Heart right ventricle (tissue), 16 donors: Measurements from ENCODE around the gene DCANP1. TPM values are rescaled to one million over a fixed set of nuclear protein-coding genes. Genes with fewer than 3 reads are reported as not detected.
A peak's percentile ranks its signal among the peaks of the same experiment; 100 is the strongest.

Source experiments
- ATAC-seq, 8 donors: fragments of 200-7000 bp; cut with Tn5 transposase; one replicate each; pipeline ENCODE4 v1.9.1; 2020; ENCODE audit warnings: mild to moderate bottlenecking in 8 of 8, moderate library complexity in 8 of 8, moderate number of reproducible peaks in 1 of 8
- DNase-seq, 2 donors: peaks; one replicate each; pipeline ENCODE4 v3.0.0-alpha.2; 2020
- H3K27ac ChIP-seq, 10 donors: fragments of 200-600 bp; sonication (generic) in 2 of 10; one replicate each; pipeline versions ENCODE4 v1.5.0 to v1.8.0; 2020 to 2022; ENCODE audit warnings: mild to moderate bottlenecking in 3 of 10
- H3K27me3 ChIP-seq, 7 donors: fragments of 200-600 bp; one replicate each; pipeline ENCODE4 v1.8.0; 2021 to 2022; ENCODE audit warnings: mild to moderate bottlenecking in 2 of 7
- H3K36me3 ChIP-seq, 9 donors: fragments of 200-600 bp; sonication (generic) in 1 of 9; one replicate each; pipeline versions ENCODE4 v1.5.0 to v1.8.0; 2020 to 2022; ENCODE audit warnings: mild to moderate bottlenecking in 2 of 9
- H3K4me1 ChIP-seq, 9 donors: fragments of 200-600 bp; sonication (generic) in 1 of 9; one replicate each; pipeline versions ENCODE4 v1.5.0 to v1.8.0; 2020 to 2022; ENCODE audit warnings: mild to moderate bottlenecking in 4 of 9
- H3K4me3 ChIP-seq, 10 donors: fragments of 200-600 bp; sonication (generic) in 2 of 10; one replicate each; pipeline versions ENCODE4 v1.5.0 to v1.8.0; 2020 to 2022; ENCODE audit warnings: mild to moderate bottlenecking in 7 of 10, moderate library complexity in 2 of 10
- H3K9me3 ChIP-seq, 11 donors: fragments of 200-600 bp in 10 of 11; sonication (generic) in 2 of 11; one replicate each; pipeline versions ENCODE4 v1.5.0 to v1.8.0; 2013 to 2022; ENCODE audit warnings: mild to moderate bottlenecking in 2 of 11, control low read depth in 1 of 11, moderate library complexity in 1 of 11
- WGBS, 2 donors: extraction: QIAGEN DNeasy Blood & Tissue Kit; methylation state at CpG; one replicate each; pipeline ENCODE4 v1.1.7; 2013; ENCODE audit warnings: inconsistent platforms in 1 of 2; 5-methylcytosine and 5-hydroxymethylcytosine counted together
- intact Hi-C, 10 donors: fragments of 100-400 bp; cut with DNase I; formaldehyde crosslinking; loops; one replicate each; pipeline versions ENCODE4 v1.11.1 to v1.14.2; 2022
- polyA plus RNA-seq, 2 donors: library from polyadenylated mRNA; stranded (reverse); fragments of 200-250 nt; gene quantifications; one replicate each; pipeline ENCODE4 v1.2.3, GENCODE V29; 2013
- total RNA-seq, 10 donors: library from RNA; stranded (reverse); fragmentation: NEBNext Ultra II Directional in 3 of 10; extraction: Animal tissue kit (Norgen Biotek cat#: 25700) in 3 of 10; gene quantifications; one replicate each; pipeline versions ENCODE4 v1.2.1 to v1.2.4, GENCODE V29; 2021 to 2023
- TF ChIP-seq, protein P1 (sequence below), 9 donors: fragments of 200-600 bp; sonication (generic) in 2 of 9; IDR thresholded peaks; one replicate each; pipeline versions ENCODE4 v1.5.0 to v1.8.0; 2021 to 2022; ENCODE audit warnings: antibody characterized with exemption in 9 of 9, mild to moderate bottlenecking in 5 of 9, moderate library complexity in 1 of 9
- donor health status: Arrhythmogenic right ventricular cardiomyopathy.
- donor health status: ischemic (EF 13 %, LVEDD 7.1; RV severe dilation, severe dysfunction).
- donor health status: healthy with polysubstance abuse.
- donor health status: DM: no; HTN: yes; CAD: no.
- donor health status: DM: no; HTN: no; CAD: no.
- donor health status: ischemic (EF 25% LVEDD 6.9; RV normal size, moderate dysfunction).
- donor health status: ischemic (EF 25% LVEDD 5.7; RV mildly dilated, moderate dysfunction).
- donor health status: healthy.
- donor health status: DM: yes; HTN: yes; CAD: no.
- donor health status: Ischemic cardiomyopathy.
- donor health status: ischemic (EF 35%, LVEDD 5.7; RV mildly dilated, moderate dysfunction).
- donor health status: nonischemic (EF 11% LVEDD 7.7; RV severe dilation, severe dysfunction).
- donor health status: DM: yes; HTN: yes; CAD: no.
- donor health status: PGD.
- donor health status: ischemic (EF 29% LVEDD 5.4; RV normal size, mild dysfunction).
- donor health status: nonischemic (EF 23%, LVEDD 6.1; RV moderate dilation, normal function).

The DCANP1 gene
- total and polyA plus RNA-seq, 12 donors = not detected

DNA sequence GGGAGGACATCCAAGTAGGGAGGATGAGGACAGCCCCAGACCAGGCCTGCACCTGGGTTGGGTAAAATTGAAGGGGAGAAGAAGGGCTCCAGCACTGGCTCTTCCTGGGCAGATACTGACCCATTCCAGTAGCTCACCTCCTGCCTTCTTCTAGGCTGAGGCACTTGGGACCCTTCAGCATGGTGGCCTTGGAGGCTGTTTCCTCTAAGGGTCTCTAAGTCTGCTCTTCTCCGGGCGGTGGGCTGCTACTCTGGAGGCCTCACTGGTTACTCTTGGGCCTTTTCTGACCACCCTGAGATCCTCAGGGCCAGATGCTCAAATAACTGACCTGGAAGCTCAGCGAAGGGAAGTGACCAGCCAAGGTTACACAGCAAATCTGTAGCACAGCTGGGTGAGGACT is 7.8 kb upstream of the DCANP1 start:
- 73 to 95% methylated on average over 3 of the region's 3 CpGs for WGBS, 2 donors
- DNase-seq (no peak), ATAC-seq (no peak)
- intact Hi-C loops = no loop called here
- H3K27me3 ChIP-seq = peaks cover 0 to 35% (median 11%) of the 10 kb centered on the region in 7 donors
- H3K4me3 ChIP-seq = no peak overlapping the region
- H3K27ac ChIP-seq = no peak overlapping the region
- no peaks in the 10 kb centered on the region for H3K9me3 ChIP-seq
- TF ChIP-seq, protein P1, sequence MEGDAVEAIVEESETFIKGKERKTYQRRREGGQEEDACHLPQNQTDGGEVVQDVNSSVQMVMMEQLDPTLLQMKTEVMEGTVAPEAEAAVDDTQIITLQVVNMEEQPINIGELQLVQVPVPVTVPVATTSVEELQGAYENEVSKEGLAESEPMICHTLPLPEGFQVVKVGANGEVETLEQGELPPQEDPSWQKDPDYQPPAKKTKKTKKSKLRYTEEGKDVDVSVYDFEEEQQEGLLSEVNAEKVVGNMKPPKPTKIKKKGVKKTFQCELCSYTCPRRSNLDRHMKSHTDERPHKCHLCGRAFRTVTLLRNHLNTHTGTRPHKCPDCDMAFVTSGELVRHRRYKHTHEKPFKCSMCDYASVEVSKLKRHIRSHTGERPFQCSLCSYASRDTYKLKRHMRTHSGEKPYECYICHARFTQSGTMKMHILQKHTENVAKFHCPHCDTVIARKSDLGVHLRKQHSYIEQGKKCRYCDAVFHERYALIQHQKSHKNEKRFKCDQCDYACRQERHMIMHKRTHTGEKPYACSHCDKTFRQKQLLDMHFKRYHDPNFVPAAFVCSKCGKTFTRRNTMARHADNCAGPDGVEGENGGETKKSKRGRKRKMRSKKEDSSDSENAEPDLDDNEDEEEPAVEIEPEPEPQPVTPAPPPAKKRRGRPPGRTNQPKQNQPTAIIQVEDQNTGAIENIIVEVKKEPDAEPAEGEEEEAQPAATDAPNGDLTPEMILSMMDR (IDR thresholded peaks at IDR 0.05) = no peak
- H3K36me3 ChIP-seq = no peaks in the 10 kb centered on the region
- H3K4me1 ChIP-seq = peaks cover 0 to 36% (median 0%) of the 10 kb centered on the region in 9 donors

DNA sequence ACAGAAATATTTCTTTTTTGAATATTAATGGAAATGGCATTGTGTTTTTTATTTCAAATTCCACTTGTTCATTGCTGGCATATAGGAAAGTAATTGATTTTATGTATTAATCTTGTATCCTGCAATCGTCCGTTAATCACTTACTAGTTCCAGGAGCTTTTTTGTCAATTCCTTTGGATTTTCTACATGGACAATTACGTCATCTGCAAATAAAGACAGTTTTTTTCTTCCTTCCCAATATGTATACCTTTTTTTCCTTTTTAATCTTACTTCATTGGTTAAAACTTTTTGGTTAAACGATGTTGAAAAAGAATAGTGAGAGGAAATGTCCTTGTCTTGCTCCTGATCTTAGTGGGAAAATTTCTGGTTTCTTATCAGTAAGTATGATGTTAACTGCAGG is 6.5 kb upstream of the DCANP1 start:
- no peak for DNase-seq
- H3K4me3 ChIP-seq = no peak overlapping the region
- no peak overlapping the region for H3K27ac ChIP-seq
- intact Hi-C loops = no loop called here
- peaks cover 0 to 30% (median 0%) of the 10 kb centered on the region in 9 donors for H3K4me1 ChIP-seq
- H3K9me3 ChIP-seq = no peaks in the 10 kb centered on the region
- peaks cover 0 to 25% (median 0%) of the 10 kb centered on the region in 7 donors for H3K27me3 ChIP-seq
- no peak for ATAC-seq
- WGBS, 2 donors = 70 to 85% methylated on average over 4 of the region's 4 CpGs
- TF ChIP-seq, protein P1 (IDR thresholded peaks at IDR 0.05) = no peak
- no peaks in the 10 kb centered on the region for H3K36me3 ChIP-seq

DNA sequence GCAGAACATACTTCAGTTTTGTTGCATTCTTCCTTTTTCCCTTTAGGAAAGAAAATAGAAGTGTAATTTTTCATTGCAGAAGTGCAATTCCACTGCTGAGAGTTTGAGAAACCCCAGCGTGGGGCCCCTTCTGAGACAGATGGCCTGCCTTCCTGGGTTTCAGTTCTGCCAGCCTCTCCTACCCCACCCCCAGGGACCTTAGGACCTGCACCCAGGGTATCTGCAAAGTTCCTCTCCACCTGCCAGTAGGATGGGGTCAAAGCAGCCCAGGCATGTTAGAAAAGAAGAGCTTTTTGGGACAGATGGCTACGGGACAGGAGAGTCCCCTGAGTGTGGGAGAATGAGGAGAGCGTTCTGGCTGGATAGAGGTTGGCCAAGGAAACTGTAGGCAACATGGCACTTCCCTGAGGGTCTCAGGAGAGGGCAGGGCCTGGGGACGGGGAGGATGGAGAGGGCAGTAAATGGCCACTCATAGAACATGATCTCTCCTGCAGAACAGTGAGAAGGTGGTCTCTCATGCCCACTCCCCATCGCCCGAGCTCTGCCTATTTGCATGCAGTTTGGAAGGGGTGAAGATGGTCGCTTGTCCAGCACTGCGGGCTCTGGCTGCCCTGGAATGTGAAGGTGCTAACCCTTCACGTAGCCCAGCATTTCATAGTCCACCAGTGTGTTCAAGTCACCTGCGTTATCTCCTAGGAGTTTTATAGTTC is 5.3 kb upstream of the DCANP1 start, which contains the start of gene TIFAB:
Gene TIFAB, minus strand, starts transcription at position 31 of the 710 bp plus-strand sequence. CDS start 2,412 bp downstream, outside the sequence.
- Histone ChIP-seq H3K36me3 (no peaks in the 10 kb centered on the region), H3K27me3 (peaks cover 0 to 20% (median 0%) of the 10 kb centered on the region in 7 donors), H3K4me1 (peaks cover 0 to 26% (median 0%) of the 10 kb centered on the region in 9 donors), H3K27ac (peak within 1 kb of the TSS in 1 of 10 donors; percentile 13), H3K9me3 (no peaks in the 10 kb centered on the region), H3K4me3 (peak within 1 kb of the TSS in 1 of 10 donors; percentile 20)
- ATAC-seq (no peak), DNase-seq (no peak)
- intact Hi-C loops = no loop called here
- 85% methylated on average over 10 of the region's 10 CpGs for WGBS, 2 donors
- TF ChIP-seq, protein P1 (IDR thresholded peaks at IDR 0.05) = no peak

DNA sequence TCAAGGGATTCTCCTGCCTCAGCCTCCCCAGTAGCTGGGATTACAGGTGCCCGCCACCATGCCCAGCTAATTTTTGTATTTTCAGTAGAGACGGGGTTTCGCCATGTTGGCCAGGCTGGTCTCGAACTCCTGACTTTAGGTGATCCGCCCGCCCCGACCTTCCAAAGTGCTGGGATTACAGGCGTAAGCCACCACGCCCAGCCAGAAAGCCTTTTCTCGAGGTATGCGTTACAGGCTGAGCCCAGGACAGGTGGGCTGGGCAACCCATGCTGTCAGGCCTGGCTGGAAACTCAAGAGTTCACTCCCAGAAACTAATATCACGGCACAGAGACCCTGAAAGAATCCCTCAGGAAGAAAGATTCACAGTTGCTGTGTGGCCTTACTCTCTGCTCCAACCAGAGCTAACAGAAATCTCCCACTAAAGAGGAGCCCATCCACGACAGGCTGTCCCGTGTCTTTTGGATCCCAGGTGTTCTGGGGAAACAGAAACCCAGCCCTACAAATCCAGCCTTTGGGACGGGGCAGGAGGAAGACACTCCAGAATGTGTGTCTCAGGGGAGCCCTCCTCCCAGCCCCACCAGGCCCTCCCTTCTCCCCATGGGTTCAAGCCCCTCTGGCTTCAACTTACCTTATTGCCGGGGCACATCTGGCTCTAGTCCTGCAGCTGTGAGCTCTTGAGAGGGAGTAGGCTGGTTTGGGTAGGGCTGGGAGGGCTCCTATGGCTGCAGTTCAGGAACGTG is 4.6 kb upstream of the DCANP1 start:
- Histone ChIP-seq H3K27ac (peak overlapping the region in 1 of 10 donors; percentile 13), H3K36me3 (no peaks in the 10 kb centered on the region), H3K4me1 (peaks cover 0 to 19% (median 0%) of the 10 kb centered on the region in 9 donors), H3K9me3 (no peaks in the 10 kb centered on the region), H3K27me3 (peaks cover 0 to 15% (median 0%) of the 10 kb centered on the region in 7 donors), H3K4me3 (peak overlapping the region in 1 of 10 donors; percentile 20)
- TF ChIP-seq, protein P1 (IDR thresholded peaks at IDR 0.05) = no peak
- intact Hi-C loops = no loop called here
- ATAC-seq (no peak), DNase-seq (no peak)
- 89 to 91% methylated on average over 17 of the region's 17 CpGs for WGBS, 2 donors
